GM23338 (cell line): ENCODE results near the gene DNAH11.

Source experiments
- CREB1 ChIP-seq: fragments of 250-450 bp; sonication (Bioruptor Pico); IDR thresholded peaks from 2 replicates; pipeline ENCODE4 v1.5.0; 2020; ENCODE audit warnings: low read depth, mild to moderate bottlenecking, moderate library complexity
- CTCF ChIP-seq, 2 experiments: fragments of 200-600 bp in 1 of 2; sonication (generic) in 1 of 2; conservative IDR thresholded peaks; 2 replicates each; pipeline versions ENCODE4 v1.5.1 to v1.6.1; 2016 to 2017; ENCODE audit warnings: antibody characterized with exemption in 2 of 2, low read depth in 2 of 2, mild to moderate bottlenecking in 2 of 2, moderate library complexity in 1 of 2
- ETS1 ChIP-seq: IDR thresholded peaks from 2 replicates; pipeline ENCODE4 v1.6.1; 2016; ENCODE audit warnings: antibody characterized with exemption
- EZH2 ChIP-seq: fragments of 200-600 bp; sonication (generic); IDR thresholded peaks from one replicate; pipeline ENCODE4 v1.8.0; 2017; ENCODE audit warnings: antibody characterized with exemption, mild to moderate bottlenecking, low read depth; ENCODE audit not compliant: unreplicated experiment
- EZH2phosphoT487 ChIP-seq: fragments of 200-600 bp; sonication (generic); IDR thresholded peaks from one replicate; pipeline ENCODE4 v1.8.1; 2018; ENCODE audit warnings: antibody characterized with exemption; ENCODE audit not compliant: unreplicated experiment
- POLR2AphosphoS5 ChIP-seq: IDR thresholded peaks from 2 replicates; pipeline ENCODE4 v1.6.1; 2016; ENCODE audit warnings: antibody characterized with exemption, low read depth
- STAT1 ChIP-seq: IDR thresholded peaks from one replicate; pipeline ENCODE4 v1.6.1; 2016; ENCODE audit warnings: antibody characterized with exemption; ENCODE audit not compliant: unreplicated experiment
- TF ChIP-seq, protein P1 (sequence below): IDR thresholded peaks from one replicate; pipeline ENCODE4 v1.6.1; 2018; ENCODE audit warnings: antibody characterized with exemption; ENCODE audit not compliant: unreplicated experiment

DNA sequence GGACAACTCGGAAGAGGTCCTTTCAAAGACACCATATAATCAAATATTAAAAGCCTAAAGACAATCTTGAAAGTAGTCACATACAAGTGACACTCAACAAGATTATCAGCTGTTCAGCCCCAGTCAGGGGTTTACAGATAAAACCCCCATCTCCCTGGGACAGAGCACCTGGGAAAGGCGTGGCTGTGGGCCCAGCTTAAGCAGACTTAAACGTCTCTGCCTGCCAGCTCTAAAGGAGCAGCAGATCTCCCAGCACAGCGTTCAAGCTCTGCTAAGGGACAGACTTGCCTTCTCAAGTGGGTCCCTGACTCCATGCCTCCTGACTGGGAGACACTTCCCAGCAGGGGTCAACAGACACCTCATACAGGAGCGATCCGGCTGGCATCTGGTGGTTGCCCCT lies 384.9 kb downstream of the DNAH11 start:
- TF ChIP-seq, protein P1, sequence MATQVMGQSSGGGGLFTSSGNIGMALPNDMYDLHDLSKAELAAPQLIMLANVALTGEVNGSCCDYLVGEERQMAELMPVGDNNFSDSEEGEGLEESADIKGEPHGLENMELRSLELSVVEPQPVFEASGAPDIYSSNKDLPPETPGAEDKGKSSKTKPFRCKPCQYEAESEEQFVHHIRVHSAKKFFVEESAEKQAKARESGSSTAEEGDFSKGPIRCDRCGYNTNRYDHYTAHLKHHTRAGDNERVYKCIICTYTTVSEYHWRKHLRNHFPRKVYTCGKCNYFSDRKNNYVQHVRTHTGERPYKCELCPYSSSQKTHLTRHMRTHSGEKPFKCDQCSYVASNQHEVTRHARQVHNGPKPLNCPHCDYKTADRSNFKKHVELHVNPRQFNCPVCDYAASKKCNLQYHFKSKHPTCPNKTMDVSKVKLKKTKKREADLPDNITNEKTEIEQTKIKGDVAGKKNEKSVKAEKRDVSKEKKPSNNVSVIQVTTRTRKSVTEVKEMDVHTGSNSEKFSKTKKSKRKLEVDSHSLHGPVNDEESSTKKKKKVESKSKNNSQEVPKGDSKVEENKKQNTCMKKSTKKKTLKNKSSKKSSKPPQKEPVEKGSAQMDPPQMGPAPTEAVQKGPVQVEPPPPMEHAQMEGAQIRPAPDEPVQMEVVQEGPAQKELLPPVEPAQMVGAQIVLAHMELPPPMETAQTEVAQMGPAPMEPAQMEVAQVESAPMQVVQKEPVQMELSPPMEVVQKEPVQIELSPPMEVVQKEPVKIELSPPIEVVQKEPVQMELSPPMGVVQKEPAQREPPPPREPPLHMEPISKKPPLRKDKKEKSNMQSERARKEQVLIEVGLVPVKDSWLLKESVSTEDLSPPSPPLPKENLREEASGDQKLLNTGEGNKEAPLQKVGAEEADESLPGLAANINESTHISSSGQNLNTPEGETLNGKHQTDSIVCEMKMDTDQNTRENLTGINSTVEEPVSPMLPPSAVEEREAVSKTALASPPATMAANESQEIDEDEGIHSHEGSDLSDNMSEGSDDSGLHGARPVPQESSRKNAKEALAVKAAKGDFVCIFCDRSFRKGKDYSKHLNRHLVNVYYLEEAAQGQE: no peak
- TF ChIP-seq CTCF (conservative IDR thresholded peaks at IDR 0.05; ENCODE audit: low read depth in 2 of 2) (no peak), POLR2AphosphoS5 (no peak), STAT1 (no peak), EZH2phosphoT487 (no peak), EZH2 (no peak), CREB1 (CRISPR knock-in tag) (no peak), ETS1 (no peak)
